Mesendoderm (in vitro differentiated cells): Measurements from ENCODE around the gene EMC10. TPM values are rescaled to one million over a fixed set of nuclear protein-coding genes. Genes with fewer than 3 reads are reported as not detected.

Experiments
- DNase-seq: peaks from one replicate; pipeline ENCODE4 v3.0.0; 2013
- H2AK5ac ChIP-seq: 2 replicates; pipeline ENCODE4 v1.6.1; 2013; ENCODE audit warnings: low read length, inconsistent platforms
- H2BK120ac ChIP-seq: 2 replicates; pipeline ENCODE4 v1.6.1; 2013; ENCODE audit warnings: low read depth, mild to moderate bottlenecking, low read length, moderate library complexity, mixed read lengths
- H2BK15ac ChIP-seq: replicated peaks from 2 replicates; pipeline ENCODE4 v1.6.1; 2013; ENCODE audit warnings: low read depth, mild to moderate bottlenecking, moderate library complexity
- H2BK5ac ChIP-seq: 2 replicates; pipeline ENCODE4 v1.6.1; 2013; ENCODE audit warnings: low read length, inconsistent platforms
- H3K18ac ChIP-seq: 2 replicates; pipeline ENCODE4 v1.6.1; 2013; ENCODE audit warnings: mild to moderate bottlenecking, low read length, mixed read lengths
- H3K23ac ChIP-seq: one replicate; pipeline ENCODE4 v1.6.1; 2013; ENCODE audit warnings: low read length
- H3K27ac ChIP-seq: 2 replicates; pipeline ENCODE4 v1.5.1; 2013; ENCODE audit warnings: low read depth, mild to moderate bottlenecking, inconsistent platforms, low read length, moderate library complexity
- H3K27me3 ChIP-seq: 2 replicates; pipeline ENCODE4 v1.6.1; 2013; ENCODE audit warnings: low read length, control low read depth, mild to moderate bottlenecking, inconsistent platforms; ENCODE audit not compliant: insufficient read depth, poor library complexity
- H3K36me3 ChIP-seq: 2 replicates; pipeline ENCODE4 v1.6.1; 2013; ENCODE audit warnings: low read length, inconsistent platforms; ENCODE audit not compliant: control insufficient read depth, insufficient read depth
- H3K4ac ChIP-seq: one replicate; pipeline ENCODE4 v1.6.1; 2013; ENCODE audit warnings: low read depth, mild to moderate bottlenecking, low read length, moderate library complexity
- H3K4me1 ChIP-seq: 2 replicates; pipeline ENCODE4 v1.6.1; 2013; ENCODE audit warnings: low read depth, low read length, inconsistent platforms; ENCODE audit not compliant: control insufficient read depth
- H3K4me2 ChIP-seq: 2 replicates; pipeline ENCODE4 v1.6.1; 2013; ENCODE audit warnings: low read length
- H3K4me3 ChIP-seq: 2 replicates; pipeline ENCODE4 v1.5.1; 2013; ENCODE audit warnings: mild to moderate bottlenecking, low read length
- H3K56ac ChIP-seq: one replicate; pipeline ENCODE4 v1.6.1; 2013; ENCODE audit warnings: low read length
- H3K79me1 ChIP-seq: 2 replicates; pipeline ENCODE4 v1.6.1; 2013; ENCODE audit warnings: low read length, inconsistent platforms
- H3K79me2 ChIP-seq: 2 replicates; pipeline ENCODE4 v1.6.1; 2013; ENCODE audit warnings: mild to moderate bottlenecking, low read length; ENCODE audit not compliant: control insufficient read depth, insufficient read depth
- H3K9ac ChIP-seq: 2 replicates; pipeline ENCODE4 v1.6.1; 2013; ENCODE audit warnings: low read length, inconsistent platforms
- H4K5ac ChIP-seq: one replicate; pipeline ENCODE4 v1.6.1; 2013; ENCODE audit warnings: low read length
- H4K8ac ChIP-seq: one replicate; pipeline ENCODE4 v1.6.1; 2013; ENCODE audit warnings: low read depth, mild to moderate bottlenecking, control low read depth, low read length, moderate library complexity
- WGBS: extraction: QIAGEN DNeasy Blood & Tissue Kit; methylation state at CpG from one replicate; pipeline ENCODE4 v1.1.7; 2013; ENCODE audit warnings: low lambda C conversion rate, missing lambda C conversion rate; ENCODE audit not compliant: insufficient coverage; ENCODE audit errors: extremely low coverage; 5-methylcytosine and 5-hydroxymethylcytosine counted together
- polyA plus RNA-seq, 2 experiments: library from polyadenylated mRNA; stranded (reverse); fragments of 200-250 nt; gene quantifications; one replicate each; pipeline ENCODE4 v1.2.3, GENCODE V29; 2013

Gene EMC10
- 61.8 TPM for polyA plus RNA-seq (2013, experiment 1 of 2)
- 62.8 TPM for polyA plus RNA-seq (2013, experiment 2 of 2)

DNA sequence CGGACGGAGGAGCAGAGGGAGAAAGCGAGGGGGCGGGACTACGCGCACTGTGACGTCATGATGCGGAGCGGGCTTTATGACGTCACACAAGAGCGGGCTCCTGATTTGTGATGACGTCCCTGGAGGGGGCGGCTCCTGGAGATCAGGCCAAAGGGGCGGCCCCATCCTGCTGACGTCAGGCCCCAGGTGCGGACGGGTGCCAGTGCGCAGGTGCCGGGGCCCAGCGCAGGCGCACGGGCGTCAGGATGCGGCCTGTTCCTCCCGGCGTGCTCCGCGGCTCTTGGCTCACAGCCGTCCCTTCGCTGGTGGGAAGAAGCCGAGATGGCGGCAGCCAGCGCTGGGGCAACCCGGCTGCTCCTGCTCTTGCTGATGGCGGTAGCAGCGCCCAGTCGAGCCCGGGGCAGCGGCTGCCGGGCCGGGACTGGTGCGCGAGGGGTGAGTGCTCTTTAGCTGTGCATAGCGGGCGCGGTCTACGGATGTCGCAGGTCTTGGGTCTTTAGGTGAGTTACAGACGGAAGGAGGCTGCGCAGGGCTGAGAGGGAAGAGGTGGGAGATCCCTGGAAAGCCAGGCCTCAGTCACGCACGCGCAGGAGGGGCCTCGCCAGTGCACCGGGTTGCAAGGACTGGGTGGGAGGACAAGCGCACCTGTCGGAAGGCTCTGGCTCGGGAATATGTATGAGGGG, at the start of gene EMC10, which contains the start of gene GARIN5A:
Gene EMC10, plus strand, starts transcription at position 284 of the 683 bp plus-strand sequence. Its CDS starts 38 bp downstream, at position 322.
Gene GARIN5A, minus strand, starts transcription at position 625 of the 683 bp plus-strand sequence. Its CDS starts 460 bp downstream, at position 165.
- Histone ChIP-seq H2BK120ac (no peak within 1 kb of the TSS), H3K79me1 (peaks cover 12% of the 10 kb centered on the region), H3K36me3 (no peaks in the 10 kb centered on the region), H3K27me3 (no peaks in the 10 kb centered on the region), H3K4me1 (no peaks in the 10 kb centered on the region), H3K9ac (peak within 1 kb of the TSS; percentile 91), H2AK5ac (no peak within 1 kb of the TSS), H4K8ac (no peak within 1 kb of the TSS), H3K4me3 (peak within 1 kb of the TSS; percentile 88), H3K27ac (no peak within 1 kb of the TSS), H3K79me2 (peaks cover 10% of the 10 kb centered on the region), H3K4ac (no peak within 1 kb of the TSS), H3K56ac (peak within 1 kb of the TSS; percentile 93), H3K18ac (no peak within 1 kb of the TSS), H4K5ac (no peak within 1 kb of the TSS), H2BK5ac (no peak within 1 kb of the TSS), H3K4me2 (peak within 1 kb of the TSS; percentile 71), H2BK15ac (no peak within 1 kb of the TSS), H3K23ac (no peak within 1 kb of the TSS)
- WGBS, result no CpG with 5 or more reads among the region's 58 CpGs
- DNase-seq, result peak; percentile 98

DNA sequence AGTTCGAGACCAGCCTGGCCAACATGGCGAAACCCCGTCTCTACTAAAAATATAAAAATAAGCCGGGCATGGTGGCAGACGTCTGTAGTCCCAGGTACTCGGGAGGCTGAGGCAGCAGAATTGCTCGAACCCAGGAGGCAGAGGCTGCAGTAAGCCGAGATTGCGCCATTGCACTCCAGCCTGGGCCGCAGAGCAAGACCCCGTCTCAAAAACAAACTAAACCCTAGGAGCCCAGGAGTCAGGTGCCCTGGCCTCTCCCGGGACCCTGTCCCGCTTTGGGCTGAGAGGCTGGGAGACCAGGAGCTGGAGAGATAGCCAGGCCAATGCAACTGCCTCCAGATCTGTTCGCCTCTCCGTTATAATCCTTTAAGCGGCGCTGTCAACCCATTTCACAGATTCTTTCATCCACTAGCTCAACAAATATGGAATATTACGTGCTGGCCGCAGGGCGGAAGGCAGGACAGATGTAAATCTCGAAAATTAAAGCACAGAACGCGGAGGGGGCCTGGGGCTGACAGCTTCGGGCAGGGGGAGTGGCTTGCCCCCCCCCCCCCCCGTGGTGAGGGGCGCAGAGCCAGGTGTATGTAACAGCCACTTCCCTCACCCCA, 48.9 kb upstream of the EMC10 start:
- H3K79me2 ChIP-seq, result no peaks in the 10 kb centered on the region
- H3K4me2 ChIP-seq, result no peak overlapping the region
- H3K9ac ChIP-seq, result no peak overlapping the region
- H2BK120ac ChIP-seq, result no peak overlapping the region
- no peak overlapping the region for H4K8ac ChIP-seq
- no peak overlapping the region for H2BK15ac ChIP-seq
- no peak overlapping the region for H2BK5ac ChIP-seq
- H3K36me3 ChIP-seq, result no peaks in the 10 kb centered on the region
- H3K23ac ChIP-seq, result no peak overlapping the region
- H3K18ac ChIP-seq, result no peak overlapping the region
- H2AK5ac ChIP-seq, result no peak overlapping the region
- peaks cover 2% of the 10 kb centered on the region for H3K4me1 ChIP-seq
- no peaks in the 10 kb centered on the region for H3K27me3 ChIP-seq
- no peak overlapping the region for H3K4ac ChIP-seq
- no peak overlapping the region for H3K56ac ChIP-seq
- no peak for DNase-seq
- no CpG with 5 or more reads among the region's 26 CpGs for WGBS
- H3K79me1 ChIP-seq, result no peaks in the 10 kb centered on the region
- H4K5ac ChIP-seq, result no peak overlapping the region
- H3K4me3 ChIP-seq, result no peak overlapping the region
- H3K27ac ChIP-seq, result no peak overlapping the region

DNA sequence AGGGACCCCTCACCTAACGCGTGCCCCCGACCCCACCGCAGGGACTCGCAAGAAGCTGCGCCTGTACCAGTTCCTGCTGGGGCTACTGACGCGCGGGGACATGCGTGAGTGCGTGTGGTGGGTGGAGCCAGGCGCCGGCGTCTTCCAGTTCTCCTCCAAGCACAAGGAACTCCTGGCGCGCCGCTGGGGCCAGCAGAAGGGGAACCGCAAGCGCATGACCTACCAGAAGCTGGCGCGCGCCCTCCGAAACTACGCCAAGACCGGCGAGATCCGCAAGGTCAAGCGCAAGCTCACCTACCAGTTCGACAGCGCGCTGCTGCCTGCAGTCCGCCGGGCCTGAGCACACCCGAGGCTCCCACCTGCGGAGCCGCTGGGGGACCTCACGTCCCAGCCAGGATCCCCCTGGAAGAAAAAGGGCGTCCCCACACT, 48.3 kb upstream of the EMC10 start:
- H3K27me3 ChIP-seq, result no peaks in the 10 kb centered on the region
- H2BK120ac ChIP-seq, result no peak overlapping the region
- no peak overlapping the region for H3K18ac ChIP-seq
- H3K4me2 ChIP-seq, result peak overlapping the region; percentile 11
- no peaks in the 10 kb centered on the region for H3K79me1 ChIP-seq
- peaks cover 2% of the 10 kb centered on the region for H3K4me1 ChIP-seq
- H2BK5ac ChIP-seq, result no peak overlapping the region
- H3K23ac ChIP-seq, result no peak overlapping the region
- H2BK15ac ChIP-seq, result no peak overlapping the region
- no peak overlapping the region for H4K5ac ChIP-seq
- H3K56ac ChIP-seq, result peak overlapping the region; percentile 56
- H3K36me3 ChIP-seq, result no peaks in the 10 kb centered on the region
- H4K8ac ChIP-seq, result no peak overlapping the region
- H3K4ac ChIP-seq, result no peak overlapping the region
- H3K4me3 ChIP-seq, result no peak overlapping the region
- H3K79me2 ChIP-seq, result no peaks in the 10 kb centered on the region
- no CpG with 5 or more reads among the region's 38 CpGs for whole genome bisulfite sequencing
- peak overlapping the region; percentile 29 for H3K9ac ChIP-seq
- peak; percentile 68 for DNase-seq
- no peak overlapping the region for H2AK5ac ChIP-seq
- H3K27ac ChIP-seq, result no peak overlapping the region

DNA sequence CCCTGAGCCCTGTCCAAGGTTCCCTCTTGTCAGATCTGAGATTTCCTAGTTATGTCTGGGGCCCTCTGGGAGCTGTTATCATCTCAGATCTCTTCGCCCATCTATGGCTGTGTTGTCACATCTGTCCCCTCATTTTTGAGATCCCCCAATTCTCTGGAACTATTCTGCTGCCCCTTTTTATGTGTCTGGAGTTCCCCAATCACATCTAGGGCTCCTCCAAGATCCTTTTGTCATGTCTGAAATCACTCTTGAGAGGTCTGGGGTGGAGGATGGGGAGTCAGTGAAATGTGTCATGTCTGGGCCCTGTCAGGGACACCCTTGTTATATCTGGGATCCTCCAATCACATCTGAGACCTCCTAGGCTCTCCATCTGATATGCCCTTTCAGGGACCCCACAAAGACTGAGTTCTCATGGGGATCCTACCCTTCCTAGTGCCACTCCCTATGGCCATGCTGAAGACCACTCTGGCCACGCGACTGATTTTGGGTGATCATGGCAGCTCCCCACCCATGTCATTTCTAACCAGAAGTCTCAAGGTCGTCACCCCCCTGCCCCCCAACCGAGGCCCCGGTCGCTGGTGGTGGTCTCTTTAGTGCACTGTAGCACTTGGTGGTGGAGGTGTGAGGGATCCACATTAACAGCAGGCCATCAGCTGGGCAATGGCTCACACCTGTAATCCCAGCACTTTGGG, 47.4 kb upstream of the EMC10 start:
- H3K27ac ChIP-seq, result no peak overlapping the region
- H3K79me1 ChIP-seq, result no peaks in the 10 kb centered on the region
- no peak overlapping the region for H3K4me2 ChIP-seq
- H3K56ac ChIP-seq, result no peak overlapping the region
- WGBS, result no CpG with 5 or more reads among the region's 7 CpGs
- H2BK120ac ChIP-seq, result no peak overlapping the region
- H4K5ac ChIP-seq, result no peak overlapping the region
- H2BK5ac ChIP-seq, result no peak overlapping the region
- H2BK15ac ChIP-seq, result no peak overlapping the region
- H4K8ac ChIP-seq, result no peak overlapping the region
- H3K79me2 ChIP-seq, result no peaks in the 10 kb centered on the region
- H3K4me1 ChIP-seq, result peaks cover 2% of the 10 kb centered on the region
- H3K23ac ChIP-seq, result no peak overlapping the region
- no peak overlapping the region for H3K18ac ChIP-seq
- H3K36me3 ChIP-seq, result no peaks in the 10 kb centered on the region
- no peak overlapping the region for H3K9ac ChIP-seq
- H3K4ac ChIP-seq, result no peak overlapping the region
- H3K27me3 ChIP-seq, result no peaks in the 10 kb centered on the region
- H2AK5ac ChIP-seq, result no peak overlapping the region
- H3K4me3 ChIP-seq, result no peak overlapping the region
- no peak for DNase-seq

- no peak overlapping the region for H2BK5ac ChIP-seq
- H3K9ac ChIP-seq, result peak overlapping the region; percentile 68
- H4K5ac ChIP-seq, result no peak overlapping the region
- H3K4me2 ChIP-seq, result no peak overlapping the region
- H3K18ac ChIP-seq, result no peak overlapping the region
- no peak overlapping the region for H2BK120ac ChIP-seq
- no peak overlapping the region for H2AK5ac ChIP-seq
- H3K23ac ChIP-seq, result no peak overlapping the region
- no CpG with 5 or more reads among the region's 13 CpGs for WGBS
- no peaks in the 10 kb centered on the region for H3K36me3 ChIP-seq
- no peak overlapping the region for H4K8ac ChIP-seq
- no peak for DNase-seq
- H3K27me3 ChIP-seq, result no peaks in the 10 kb centered on the region
- H2BK15ac ChIP-seq, result no peak overlapping the region
- no peak overlapping the region for H3K4ac ChIP-seq
- H3K79me2 ChIP-seq, result no peaks in the 10 kb centered on the region
- no peak overlapping the region for H3K27ac ChIP-seq
- H3K4me3 ChIP-seq, result no peak overlapping the region
- no peaks in the 10 kb centered on the region for H3K79me1 ChIP-seq
- H3K4me1 ChIP-seq, result peaks cover 2% of the 10 kb centered on the region
- H3K56ac ChIP-seq, result peak overlapping the region; percentile 80
Observed at GRCh38 chr19:50430888-50431342, 45.4 kb upstream of the EMC10 start.
